H9 (cell line): ENCODE data around the gene MAGEA4. TPM values are rescaled to one million over a fixed set of nuclear protein-coding genes. Genes with fewer than 3 reads are reported as not detected.

Experiments
- DNase-seq: peaks from one replicate; pipeline ENCODE4 v3.0.0-alpha.2; 2017
- H2AFZ ChIP-seq: one replicate; pipeline ENCODE4 v1.6.1; 2013; ENCODE audit warnings: mild to moderate bottlenecking, low read length, control low read depth, moderate library complexity
- H2AK5ac ChIP-seq: 2 replicates; pipeline ENCODE4 v1.6.1; 2013; ENCODE audit warnings: low read length, control low read depth, mixed read lengths; ENCODE audit not compliant: insufficient read length
- H2BK120ac ChIP-seq: one replicate; pipeline ENCODE4 v1.6.1; 2013; ENCODE audit warnings: low read depth, mild to moderate bottlenecking, low read length, control low read depth, inconsistent platforms; ENCODE audit not compliant: poor library complexity, severe bottlenecking
- H2BK12ac ChIP-seq: 2 replicates; pipeline ENCODE4 v1.6.1; 2013; ENCODE audit warnings: low read length, control low read depth, mixed read lengths, low read depth; ENCODE audit not compliant: insufficient read length
- H2BK15ac ChIP-seq: 2 replicates; pipeline ENCODE4 v1.6.1; 2013; ENCODE audit warnings: low read depth, low read length, control low read depth
- H2BK20ac ChIP-seq: one replicate; pipeline ENCODE4 v1.6.1; 2013; ENCODE audit warnings: low read depth, mild to moderate bottlenecking, low read length, control low read depth, inconsistent platforms; ENCODE audit not compliant: poor library complexity, severe bottlenecking
- H2BK5ac ChIP-seq: 2 replicates; pipeline ENCODE4 v1.6.1; 2013; ENCODE audit warnings: low read length, control low read depth, mixed read lengths; ENCODE audit not compliant: insufficient read length
- H3K14ac ChIP-seq: 2 replicates; pipeline ENCODE4 v1.6.1; 2013; ENCODE audit warnings: low read length, control low read depth; ENCODE audit not compliant: insufficient read depth
- H3K18ac ChIP-seq: 2 replicates; pipeline ENCODE4 v1.6.1; 2013; ENCODE audit warnings: low read depth, mild to moderate bottlenecking, mixed read lengths, low read length, control low read depth; ENCODE audit not compliant: insufficient read length
- H3K23ac ChIP-seq: 2 replicates; pipeline ENCODE4 v1.6.1; 2013; ENCODE audit warnings: low read length, control low read depth, mixed read lengths, low read depth; ENCODE audit not compliant: insufficient read length
- H3K23me2 ChIP-seq: 2 replicates; pipeline ENCODE4 v1.6.1; 2013; ENCODE audit warnings: low read depth, mild to moderate bottlenecking, mixed read lengths, low read length, control low read depth; ENCODE audit not compliant: insufficient read length, poor library complexity, severe bottlenecking
- H3K27ac ChIP-seq: 2 replicates; pipeline ENCODE4 v1.5.1; 2013; ENCODE audit warnings: low read length, control low read depth, mixed read lengths, low read depth; ENCODE audit not compliant: insufficient read length
- H3K27me3 ChIP-seq: 2 replicates; pipeline ENCODE4 v1.6.1; 2013; ENCODE audit warnings: low read length, control low read depth, inconsistent platforms; ENCODE audit not compliant: insufficient read depth
- H3K4ac ChIP-seq: 2 replicates; pipeline ENCODE4 v1.6.1; 2013; ENCODE audit warnings: low read depth, mild to moderate bottlenecking, control low read depth, inconsistent platforms, low read length, moderate library complexity
- H3K4me1 ChIP-seq: 2 replicates; pipeline ENCODE4 v1.6.1; 2013; ENCODE audit warnings: low read length, control low read depth, inconsistent platforms; ENCODE audit not compliant: insufficient read depth
- H3K4me2 ChIP-seq: 2 replicates; pipeline ENCODE4 v1.6.1; 2013; ENCODE audit warnings: low read length, control low read depth, mixed read lengths; ENCODE audit not compliant: insufficient read length, insufficient read depth
- H3K56ac ChIP-seq: 2 replicates; pipeline ENCODE4 v1.6.1; 2013; ENCODE audit warnings: low read depth, mild to moderate bottlenecking, mixed read lengths, low read length, control low read depth; ENCODE audit not compliant: insufficient read length
- H3K79me1 ChIP-seq: 2 replicates; pipeline ENCODE4 v1.6.1; 2013; ENCODE audit warnings: low read depth, mild to moderate bottlenecking, moderate library complexity, low read length, control low read depth, inconsistent platforms; ENCODE audit not compliant: insufficient read depth, poor library complexity, severe bottlenecking
- H3K79me2 ChIP-seq: 2 replicates; pipeline ENCODE4 v1.6.1; 2013; ENCODE audit warnings: low read length, control low read depth, inconsistent platforms; ENCODE audit not compliant: insufficient read depth
- H3K9ac ChIP-seq: 2 replicates; pipeline ENCODE4 v1.6.1; 2013; ENCODE audit warnings: low read length, control low read depth, mixed read lengths; ENCODE audit not compliant: insufficient read length; ENCODE audit errors: extremely low read depth
- H3K9me3 ChIP-seq: one replicate; pipeline ENCODE4 v1.6.1; 2013; ENCODE audit warnings: low read depth, low read length, inconsistent platforms; ENCODE audit not compliant: control insufficient read depth
- H3T11ph ChIP-seq: one replicate; pipeline ENCODE4 v1.6.1; 2013; ENCODE audit warnings: mild to moderate bottlenecking, low read length, control low read depth, inconsistent platforms
- H4K20me1 ChIP-seq: one replicate; pipeline ENCODE4 v1.6.1; 2013; ENCODE audit not compliant: control insufficient read depth, insufficient read length, insufficient read depth
- H4K5ac ChIP-seq: 2 replicates; pipeline ENCODE4 v1.6.1; 2013; ENCODE audit warnings: low read depth, mild to moderate bottlenecking, mixed read lengths, low read length, control low read depth; ENCODE audit not compliant: insufficient read length
- H4K8ac ChIP-seq: replicated peaks from 2 replicates; pipeline ENCODE4 v1.6.1; 2013; ENCODE audit warnings: low read length, control low read depth, mixed read lengths, low read depth; ENCODE audit not compliant: insufficient read length
- H4K91ac ChIP-seq: 2 replicates; pipeline ENCODE4 v1.6.1; 2013; ENCODE audit warnings: low read depth, mild to moderate bottlenecking, moderate library complexity, mixed read lengths, low read length, control low read depth; ENCODE audit not compliant: insufficient read length
- H3K27ac Mint-ChIP-seq, 3 experiments: 2 replicates in 2 of 3; 3 replicates in 1 of 3; pipeline ENCODE4 v1.8.0; 2020 to 2021; ENCODE audit warnings: mixed read lengths in 3 of 3, mild to moderate bottlenecking in 1 of 3, moderate library complexity in 1 of 3
- H3K27me3 Mint-ChIP-seq: 2 replicates; pipeline ENCODE4 v1.8.0; 2021; ENCODE audit warnings: low read depth, mild to moderate bottlenecking, moderate library complexity, mixed read lengths
- H3K36me3 Mint-ChIP-seq, 3 experiments: 2 replicates in 2 of 3; 3 replicates in 1 of 3; pipeline ENCODE4 v1.8.0; 2020 to 2021; ENCODE audit warnings: low read depth in 3 of 3, mixed read lengths in 3 of 3; ENCODE audit not compliant: insufficient read depth in 1 of 3
- H3K4me1 Mint-ChIP-seq, 2 experiments: 2 replicates each; pipeline ENCODE4 v1.8.0; 2020; ENCODE audit warnings: mixed read lengths in 2 of 2
- H3K4me3 Mint-ChIP-seq, 2 experiments: 2 replicates in 1 of 2; 3 replicates in 1 of 2; pipeline ENCODE4 v1.8.0; 2020 to 2021; ENCODE audit warnings: mild to moderate bottlenecking in 2 of 2, mixed read lengths in 2 of 2, moderate library complexity in 1 of 2
- H3K9me3 Mint-ChIP-seq, 2 experiments: 2 replicates in 1 of 2; 3 replicates in 1 of 2; pipeline ENCODE4 v1.8.0; 2020; ENCODE audit warnings: mild to moderate bottlenecking in 2 of 2, mixed read lengths in 2 of 2, moderate library complexity in 1 of 2
- CTCF ChIP-seq: fragments of 200-600 bp; sonication (generic); conservative IDR thresholded peaks from 3 replicates; pipeline ENCODE4 v1.8.0; 2021; ENCODE audit warnings: antibody characterized with exemption, mild to moderate bottlenecking
- WGBS: extraction: QIAGEN DNeasy Blood & Tissue Kit; methylation state at CpG from one replicate; pipeline ENCODE4 v1.1.7; 2013; ENCODE audit warnings: missing lambda C conversion rate, low lambda C conversion rate, mixed read lengths; ENCODE audit not compliant: insufficient read length; ENCODE audit errors: extremely low coverage; 5-methylcytosine and 5-hydroxymethylcytosine counted together
- total RNA-seq: library from RNA; stranded (reverse); gene quantifications from 2 replicates; pipeline ENCODE4 v1.2.1, GENCODE V29; 2021

MAGEA4 gene
- total RNA-seq, 1 experiment from 2014 or later, result 0.68 TPM

GRCh38 chrX:151878574-151878973 lies 34.1 kb upstream of the MAGEA4 start:
- no peak overlapping the region for H3K23ac ChIP-seq
- Mint-ChIP-seq H3K36me3 (peaks cover 3 to 7% (median 5%) of the 10 kb centered on the region in 3 experiments; a peak in 6 of 7 replicates), H3K27me3 (no peaks in the 10 kb centered on the region; the same call in 1 of the 2 replicates), H3K9me3 (peaks cover 80 to 85% of the 10 kb centered on the region in 2 experiments), H3K27ac (no peak overlapping the region), H3K4me1 (0 out of 4 replicates have a peak, but pooled peaks cover 0 to 3% of the 10 kb centered on the region in 2 experiments), H3K4me3 (no peak overlapping the region)
- no peak overlapping the region for H2AFZ ChIP-seq
- no peaks in the 10 kb centered on the region for H3K27me3 ChIP-seq
- H4K8ac ChIP-seq, result no peak overlapping the region
- TF ChIP-seq CTCF, result no peak
- no peak overlapping the region for H2BK15ac ChIP-seq
- H3K79me2 ChIP-seq, result no peaks in the 10 kb centered on the region
- H3K27ac ChIP-seq, result no peak overlapping the region
- H3K79me1 ChIP-seq, result no peaks in the 10 kb centered on the region
- H3K56ac ChIP-seq, result no peak overlapping the region
- H3K9ac ChIP-seq, result no peak overlapping the region
- no peak overlapping the region for H2BK12ac ChIP-seq
- no peaks in the 10 kb centered on the region for H4K20me1 ChIP-seq
- no peak overlapping the region for H3T11ph ChIP-seq
- H2BK20ac ChIP-seq, result no peak overlapping the region
- H3K14ac ChIP-seq, result no peak overlapping the region
- no peak overlapping the region for H3K4ac ChIP-seq
- DNase-seq, result no peak
- H3K9me3 ChIP-seq, result peaks cover 29% of the 10 kb centered on the region
- no peak overlapping the region for H4K5ac ChIP-seq
- H3K4me1 ChIP-seq, result no peaks in the 10 kb centered on the region
- no peaks in the 10 kb centered on the region for H3K23me2 ChIP-seq
- H3K18ac ChIP-seq, result no peak overlapping the region
- H2BK5ac ChIP-seq, result no peak overlapping the region
- H2AK5ac ChIP-seq, result no peak overlapping the region
- no CpG with 5 or more reads among the region's 8 CpGs for WGBS
- H2BK120ac ChIP-seq, result no peak overlapping the region
- H3K4me2 ChIP-seq, result no peak overlapping the region
- no peak overlapping the region for H4K91ac ChIP-seq
